GM18508 (cell line): ENCODE data around the gene RGS7.
"Not testable (repeated sequence)": the region's sequence is repeated elsewhere in the genome, so short reads cannot be mapped to it uniquely, and the experiment has no call there.

ENCODE experiments used
- ATAC-seq: cut with Tn5 transposase; IDR thresholded peaks from one replicate; pipeline ENCODE4 v1.9.1; 2021; ENCODE audit warnings: moderate number of reproducible peaks; ENCODE audit not compliant: insufficient read depth, unreplicated experiment

Gene RGS7

DNA sequence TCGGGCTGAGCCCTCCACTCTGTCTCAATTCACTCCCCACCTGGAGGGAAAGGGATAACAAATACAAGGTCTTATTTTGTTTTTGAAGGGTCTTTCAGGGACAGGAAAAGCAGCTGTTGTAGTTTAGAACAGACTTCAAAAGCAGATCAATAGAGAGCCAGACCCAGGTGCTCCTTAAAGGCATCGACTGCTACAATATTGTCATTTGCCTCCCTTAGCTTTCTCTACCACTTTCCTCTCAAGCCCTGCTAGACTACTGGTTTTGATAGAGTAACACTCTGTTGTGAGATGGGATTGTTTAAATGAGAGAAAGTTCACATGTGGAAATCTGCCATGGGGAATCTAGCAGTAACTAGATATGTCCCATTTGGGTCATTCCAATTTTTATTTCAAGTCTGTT, 24.0 kb downstream of the RGS7 start:
- ATAC-seq: no peak

DNA sequence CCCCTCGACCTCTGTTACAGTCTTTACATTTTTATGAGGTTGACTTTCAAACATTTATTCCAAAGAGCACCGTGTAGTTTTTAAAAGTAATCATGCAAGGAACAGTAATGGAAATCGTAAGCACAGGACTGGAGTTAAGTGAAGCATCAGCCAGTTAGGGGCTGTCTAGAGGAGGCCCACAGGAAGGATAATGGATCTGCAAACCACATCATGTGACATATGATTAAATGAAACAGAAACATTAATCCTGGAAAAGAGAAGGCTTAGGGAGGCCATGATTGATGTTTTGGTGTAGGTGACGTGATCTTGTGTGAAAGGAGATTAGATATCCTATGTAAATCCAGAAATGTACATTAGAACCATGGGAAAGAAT, 25.0 kb downstream of the RGS7 start:
- no peak for ATAC-seq

DNA sequence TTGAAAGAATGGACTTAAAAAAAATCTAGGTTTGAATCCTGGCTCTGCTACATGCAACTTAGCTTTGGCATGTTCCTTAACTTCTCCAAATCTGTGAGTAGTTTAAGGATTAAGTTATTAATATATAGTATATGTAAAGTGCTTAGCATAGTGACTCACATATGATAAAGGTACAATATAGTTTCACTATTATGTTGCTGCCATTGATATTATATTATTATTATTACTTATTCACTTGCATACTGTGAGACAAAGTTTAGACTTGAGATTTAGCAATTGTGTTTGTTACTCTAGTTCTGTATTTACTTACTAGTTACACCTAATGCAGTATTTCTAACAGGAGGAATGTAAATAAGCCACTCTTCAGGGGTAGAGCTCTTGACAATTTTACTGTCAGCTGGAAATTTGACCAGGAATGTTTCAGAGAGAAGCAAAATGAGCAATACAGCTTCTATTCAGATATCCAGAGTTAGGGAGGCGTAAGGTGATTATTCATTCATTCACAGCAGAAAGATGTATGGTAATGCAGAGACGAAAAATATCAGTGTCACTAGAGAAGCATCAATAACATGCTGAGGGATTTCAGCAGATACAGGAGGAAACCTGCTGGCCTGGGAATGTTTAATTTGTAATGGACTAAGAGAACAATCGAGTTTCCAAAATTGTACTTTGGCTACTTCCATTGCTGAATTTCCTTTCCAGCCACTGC, 25.5 kb downstream of the RGS7 start:
- ATAC-seq: peak; percentile 24

DNA sequence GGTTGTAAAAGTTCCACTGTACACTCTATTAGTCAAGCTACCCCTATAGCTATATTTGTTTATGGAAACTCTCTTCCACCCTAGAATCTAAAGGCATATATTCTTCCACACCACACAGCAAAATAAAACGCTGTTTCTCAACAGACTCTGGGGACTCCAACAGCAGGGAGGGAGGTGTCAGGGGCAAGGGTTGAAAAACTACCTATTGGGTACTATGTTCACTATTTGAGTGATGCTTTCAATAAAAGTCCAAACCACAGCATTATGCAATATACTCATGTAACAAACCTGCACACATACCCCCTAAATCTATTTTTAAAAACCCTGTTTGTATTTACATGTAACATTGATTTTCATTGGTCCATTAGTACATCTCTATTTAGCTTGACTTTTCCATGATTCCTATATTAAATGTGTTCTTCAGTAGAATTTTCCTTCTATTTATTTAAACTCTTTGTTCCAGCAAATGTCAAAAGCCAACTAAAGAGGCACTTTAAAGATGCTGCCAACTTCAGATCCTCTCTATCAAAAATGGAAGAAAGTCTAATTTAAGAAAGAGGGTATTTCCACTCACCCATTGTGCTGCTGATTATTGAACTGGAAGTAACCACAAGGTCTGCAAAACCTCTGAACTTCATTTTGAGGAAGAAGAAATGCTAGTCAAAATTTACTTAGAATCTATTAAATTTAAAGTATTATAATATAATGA, 26.2 kb downstream of the RGS7 start:
- peak; percentile 44 for ATAC-seq

DNA sequence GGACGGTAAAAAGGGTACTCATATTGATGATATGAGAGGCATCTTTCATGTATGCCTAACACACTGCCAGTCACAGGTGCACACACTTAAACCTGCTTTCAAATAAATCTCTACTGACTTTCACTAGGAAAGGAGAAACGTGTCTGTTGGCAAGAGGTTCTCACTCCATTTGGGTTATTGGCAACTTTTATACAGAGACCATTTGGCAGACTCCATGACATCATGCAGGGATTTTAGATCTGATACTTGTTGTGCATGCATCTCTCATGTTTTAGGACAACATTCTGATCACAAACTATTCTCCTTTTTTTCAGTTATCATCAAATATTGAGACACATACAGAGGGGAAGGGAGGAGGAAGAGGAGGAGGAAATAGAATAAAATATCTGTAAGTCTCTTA, 31.5 kb downstream of the RGS7 start:
- no peak for ATAC-seq

DNA sequence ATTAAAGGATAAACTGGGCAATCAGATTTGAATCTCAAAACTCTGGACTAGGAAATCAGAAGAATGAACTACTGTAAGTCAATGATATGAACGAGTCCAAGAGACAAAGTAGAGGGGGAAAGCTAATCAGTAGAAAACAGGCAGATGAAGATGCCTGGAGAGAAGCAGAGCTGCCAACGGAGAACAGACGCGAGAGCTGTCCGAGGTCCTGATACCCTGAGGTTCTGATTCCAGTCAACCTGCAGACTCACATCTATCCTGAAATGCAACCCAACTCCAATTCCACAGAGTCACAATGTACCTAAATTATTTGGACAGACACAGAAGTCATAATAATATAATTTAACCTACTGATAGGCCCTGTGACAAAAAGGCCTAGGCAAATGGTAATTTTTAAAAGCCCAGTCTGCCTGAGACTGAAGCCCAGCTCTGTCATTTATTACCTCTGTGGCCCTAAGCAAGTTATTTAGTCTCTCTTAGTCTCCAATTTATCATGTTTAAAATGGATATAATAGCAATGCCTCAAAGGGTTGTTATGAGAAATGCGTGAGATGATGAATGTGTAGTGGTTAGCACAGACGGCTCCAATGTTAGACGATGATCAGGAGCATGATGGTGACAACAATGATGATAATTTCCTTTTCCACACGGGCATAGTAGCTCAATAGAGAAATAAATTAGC, 33.4 kb downstream of the RGS7 start:
- no peak for ATAC-seq

DNA sequence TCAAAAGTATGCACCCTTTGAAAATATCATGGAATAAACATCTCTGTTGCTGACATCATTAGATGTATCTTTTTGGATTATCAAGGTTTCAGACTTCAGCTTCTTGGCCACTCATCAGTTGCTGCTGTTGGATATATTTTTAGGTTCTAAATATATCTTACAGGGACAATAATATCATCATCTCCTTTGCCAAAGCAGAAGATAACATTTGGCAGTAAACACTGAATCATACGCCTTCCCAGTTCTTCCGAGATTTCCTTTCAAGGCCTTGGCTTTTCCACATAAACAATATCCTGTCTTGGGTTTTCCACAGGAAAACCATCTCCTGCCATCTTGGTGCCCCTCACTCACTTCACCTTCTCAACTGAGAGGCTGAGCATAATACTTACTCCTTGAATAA, 39.3 kb downstream of the RGS7 start:
- no peak for ATAC-seq

DNA sequence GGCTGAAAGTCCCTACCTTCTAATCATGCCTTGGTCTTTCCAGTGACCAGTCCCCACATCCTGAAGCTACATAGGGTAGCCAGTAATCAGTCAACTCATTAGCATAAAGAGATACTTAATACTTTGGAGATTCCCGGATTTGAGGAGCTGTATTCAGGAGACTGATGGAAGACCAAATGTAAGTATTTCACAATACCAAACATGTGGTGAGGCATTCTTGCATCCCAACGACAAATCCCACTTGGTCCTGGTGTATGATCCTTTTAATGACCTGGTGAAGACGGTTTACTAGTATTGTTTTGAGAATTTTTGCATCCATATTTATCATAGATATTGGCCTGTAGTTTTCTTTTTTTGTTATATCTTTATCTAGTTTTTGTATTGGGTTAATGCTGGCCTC, 40.6 kb downstream of the RGS7 start:
- ATAC-seq: no peak

DNA sequence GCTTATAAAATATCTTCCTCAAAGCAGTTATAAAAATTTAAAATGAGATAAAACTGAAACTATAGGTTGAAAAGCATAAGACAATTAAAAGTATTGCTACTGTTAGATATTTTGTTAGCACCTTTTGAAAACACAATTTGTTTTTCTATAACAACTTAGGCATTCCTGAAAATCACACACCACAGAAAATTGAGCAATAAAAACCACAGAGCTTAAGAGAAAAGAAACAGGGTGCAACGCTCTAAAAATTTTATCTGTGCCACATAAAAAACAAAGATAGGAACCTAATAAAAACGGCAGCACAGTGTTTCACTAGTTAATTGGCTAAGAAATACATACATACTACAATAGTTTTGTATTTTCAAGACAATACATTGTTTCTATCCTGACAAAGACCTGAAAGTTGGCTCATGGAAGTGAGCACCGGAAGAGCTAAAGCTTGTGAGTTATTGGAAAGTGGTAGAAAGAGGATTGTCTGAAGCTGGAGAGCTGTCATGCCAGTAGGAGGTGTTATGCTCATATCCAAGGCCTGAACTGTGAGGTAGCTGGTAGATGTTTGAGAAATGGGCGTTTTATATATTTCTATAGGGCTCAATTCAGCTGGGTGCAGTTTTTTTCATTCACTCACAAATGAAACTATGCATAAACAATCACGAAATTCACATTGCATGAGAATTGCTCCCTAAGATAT, 45.8 kb downstream of the RGS7 start:
- ATAC-seq: no peak

DNA sequence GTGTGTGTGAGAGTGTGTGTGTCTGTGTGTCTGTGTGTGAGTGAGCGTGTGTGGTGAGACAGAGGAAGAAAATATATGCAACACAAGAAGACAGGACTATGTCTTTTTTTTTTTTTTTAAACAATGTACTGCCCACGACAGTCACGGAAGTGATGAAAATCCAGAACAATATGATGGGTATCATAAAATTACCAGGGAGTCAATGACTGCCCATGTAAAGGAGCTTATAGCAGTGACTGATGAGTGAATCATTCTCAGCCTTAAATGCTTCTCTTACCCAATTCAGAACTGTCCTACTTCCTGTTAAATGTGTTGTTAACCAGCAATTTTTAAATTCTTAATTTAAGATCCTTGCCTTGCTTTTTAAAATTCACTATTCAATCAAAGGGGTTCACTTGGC, 46.6 kb downstream of the RGS7 start:
- no peak for ATAC-seq

DNA sequence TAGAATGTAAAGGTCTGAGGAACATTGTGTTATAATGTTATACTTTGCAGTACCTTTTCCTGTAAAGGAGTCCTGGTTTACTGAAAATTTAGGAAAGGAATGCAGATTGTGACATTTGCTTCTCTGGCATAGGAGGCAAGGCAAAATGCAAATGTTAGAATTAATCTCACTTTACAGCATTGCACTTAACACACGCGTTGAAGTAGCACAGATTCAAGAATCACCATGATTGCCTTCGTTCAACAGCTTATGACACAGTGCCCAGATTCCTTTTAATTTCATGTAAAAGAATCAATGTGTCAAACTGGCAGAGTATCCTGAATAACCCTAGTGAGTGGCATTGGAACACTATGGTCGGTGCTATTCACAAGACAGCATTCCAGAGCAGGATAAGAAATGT, 47.4 kb downstream of the RGS7 start:
- ATAC-seq: no peak

DNA sequence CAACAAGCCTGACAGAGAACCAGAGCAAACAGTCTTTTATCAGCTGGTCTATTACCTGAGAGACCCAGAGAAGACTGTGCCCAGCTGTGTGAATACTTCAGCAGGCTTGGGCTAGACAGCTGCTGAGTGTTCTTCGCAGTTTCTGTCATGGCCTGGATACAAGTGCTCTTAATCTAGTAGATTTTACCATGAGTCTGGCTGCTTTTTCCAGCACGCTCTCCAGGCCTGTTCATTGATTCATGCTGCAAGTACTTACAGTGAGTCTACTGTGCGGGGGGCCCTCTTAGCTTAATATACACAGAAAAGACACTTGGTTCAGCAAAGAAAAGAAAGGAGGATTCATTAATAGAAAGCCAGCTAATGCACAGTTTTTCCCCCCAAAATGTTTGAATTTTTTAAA, 48.5 kb downstream of the RGS7 start:
- no peak for ATAC-seq

DNA sequence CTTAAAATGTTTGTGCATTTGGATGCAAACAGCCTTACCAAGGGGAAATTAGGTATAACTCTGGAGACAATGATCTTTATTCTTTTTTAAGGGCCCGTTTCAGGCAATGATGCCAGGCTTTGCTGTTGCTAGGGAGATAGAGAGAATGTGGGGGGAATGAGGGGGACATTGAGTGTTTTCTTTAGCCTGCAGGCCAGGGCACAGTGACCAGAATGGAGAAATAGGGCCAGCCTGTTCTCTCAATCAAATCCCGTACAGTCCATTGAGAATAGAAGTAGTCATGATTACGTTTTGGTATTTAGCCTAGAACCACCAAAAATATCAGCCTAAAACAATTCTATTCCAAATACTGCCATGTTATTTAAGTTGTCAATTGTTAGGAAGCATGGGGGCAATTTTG, 49.0 kb downstream of the RGS7 start:
- no peak for ATAC-seq

DNA sequence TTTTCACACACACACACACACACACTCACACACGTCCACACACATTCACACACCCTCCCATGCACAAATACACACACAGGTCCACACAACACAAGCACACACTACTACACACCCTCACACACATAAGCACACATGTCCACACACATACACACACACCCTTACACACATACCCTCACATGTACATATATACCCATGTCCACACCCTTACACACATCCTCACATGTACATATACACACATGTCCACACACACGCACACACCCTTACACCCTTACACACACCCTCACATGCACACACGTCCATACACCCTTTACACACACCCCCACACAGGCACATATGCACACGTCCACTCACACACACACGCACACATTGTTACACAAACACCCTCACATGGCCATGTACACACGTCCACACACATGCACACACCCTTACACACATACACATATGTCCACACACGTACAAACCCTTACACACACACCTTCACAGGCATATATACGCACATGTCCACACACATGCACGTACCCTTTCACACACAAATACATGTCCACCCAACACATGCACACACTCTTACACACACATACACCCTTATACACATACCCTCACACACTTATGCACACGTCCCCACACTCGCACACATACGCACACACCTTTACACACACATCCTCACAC, 50.7 kb downstream of the RGS7 start:
- ATAC-seq: no peak

DNA sequence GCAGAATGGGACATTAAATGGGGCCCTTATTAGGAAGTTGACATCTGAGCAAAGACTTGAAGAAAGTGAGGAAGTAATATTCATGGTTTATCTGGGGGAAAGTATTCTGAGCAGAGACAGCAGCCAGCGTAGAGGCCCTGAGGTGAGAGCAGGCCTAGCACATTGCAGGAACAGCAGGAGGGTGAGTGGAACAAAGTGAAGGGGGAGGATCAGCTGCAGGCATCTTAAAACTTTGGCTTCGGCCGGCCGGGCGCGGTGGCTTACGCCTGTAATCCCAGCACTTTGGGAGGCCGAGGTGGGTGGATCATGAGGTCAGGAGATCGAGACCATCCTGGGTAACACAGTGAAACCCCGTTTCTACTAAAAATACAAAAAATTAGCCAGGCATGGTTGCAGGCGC, 55.0 kb downstream of the RGS7 start:
- ATAC-seq: not testable (repeated sequence)

DNA sequence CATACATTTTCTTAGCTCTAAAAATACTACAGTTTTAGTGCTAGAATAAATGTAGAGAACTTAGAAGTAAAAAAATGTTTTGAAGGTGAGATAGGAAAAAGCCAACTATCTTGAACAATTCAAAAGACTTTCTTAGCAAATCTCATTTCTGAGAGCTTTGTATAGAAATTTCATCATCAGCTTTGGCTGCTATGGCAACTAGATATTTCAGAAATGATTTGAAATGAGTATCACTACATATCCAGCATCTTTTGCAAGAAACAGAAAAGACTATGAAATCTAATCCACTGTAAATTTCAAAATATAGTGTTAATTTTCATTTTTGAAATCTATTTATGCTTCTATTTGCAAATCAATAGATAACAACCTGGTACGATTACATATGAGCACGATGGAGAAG, 57.7 kb downstream of the RGS7 start:
- ATAC-seq: no peak

DNA sequence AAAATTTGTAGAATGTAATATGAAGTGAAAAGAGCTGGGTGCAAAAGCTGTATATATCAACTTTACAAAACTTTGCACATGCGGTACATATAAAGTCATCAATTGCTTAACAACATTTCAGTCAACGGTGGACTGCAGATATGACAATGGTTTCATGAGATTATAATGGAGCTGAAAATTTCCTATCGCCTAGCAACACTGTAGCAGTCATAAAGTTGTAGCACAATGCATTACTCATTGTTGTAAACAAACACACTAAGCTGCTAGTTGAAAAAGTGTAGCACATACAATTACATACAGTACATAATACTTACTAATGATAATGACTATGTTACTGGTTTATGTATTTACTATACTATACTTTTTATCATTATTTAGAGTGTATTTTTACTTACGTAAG, 64.0 kb downstream of the RGS7 start:
- no peak for ATAC-seq

DNA sequence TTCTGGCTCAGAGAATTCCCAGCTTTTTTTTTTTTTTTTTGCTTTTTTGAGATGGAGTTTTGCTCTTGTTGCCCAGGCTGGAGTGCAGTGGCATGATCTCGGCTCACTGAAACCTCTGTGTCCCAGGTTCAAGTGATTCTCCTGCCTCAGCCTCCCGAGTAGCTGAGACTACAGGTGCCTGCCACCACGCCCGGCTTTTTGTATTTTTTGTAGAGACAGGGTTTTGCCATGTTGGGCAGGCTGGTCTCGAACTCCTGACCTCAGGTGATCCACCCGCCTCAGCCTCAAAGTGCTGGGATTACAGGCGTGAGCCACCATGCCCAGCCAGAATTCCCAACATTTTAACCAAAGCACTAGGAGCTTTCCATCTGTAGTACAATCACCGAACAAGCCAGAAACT, 65.5 kb downstream of the RGS7 start:
- ATAC-seq: not testable (repeated sequence)

DNA sequence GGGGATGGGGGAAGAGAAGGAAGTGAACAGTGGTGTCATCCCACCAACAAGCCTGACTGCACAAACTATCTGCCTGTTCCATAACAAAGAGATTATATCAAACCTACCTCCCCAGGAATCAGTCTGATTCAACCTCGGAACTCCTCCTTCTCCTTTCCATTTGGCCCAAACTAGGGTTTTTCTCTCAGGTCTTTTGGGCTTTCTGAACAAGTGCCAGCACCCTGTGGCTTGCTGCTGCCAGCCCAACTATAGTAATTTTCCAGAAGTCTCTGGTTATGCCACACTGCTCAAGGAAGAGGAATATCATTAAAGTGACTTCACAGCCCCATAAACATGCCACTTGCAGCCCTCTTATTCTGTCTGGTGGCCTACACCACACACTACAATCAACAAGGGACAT, 70.5 kb downstream of the RGS7 start:
- no peak for ATAC-seq

DNA sequence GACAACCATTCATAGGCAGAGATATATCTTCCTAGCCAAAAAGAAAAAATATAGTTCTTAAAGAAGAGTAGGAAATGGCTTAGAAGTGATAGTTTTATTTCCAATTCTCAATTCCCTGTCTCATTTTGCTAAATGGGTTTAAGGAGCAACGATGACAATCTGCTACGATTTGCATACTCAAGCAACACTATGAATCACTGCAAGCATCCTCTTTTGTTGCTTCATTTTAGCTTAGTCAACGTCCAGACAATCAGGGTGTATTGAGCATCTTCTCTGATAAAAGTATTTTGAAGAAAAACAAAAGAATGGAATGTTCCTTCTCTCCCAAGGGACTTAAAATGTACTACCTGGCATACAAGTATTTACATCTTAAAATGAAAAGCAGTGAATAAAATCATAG, 80.6 kb downstream of the RGS7 start:
- ATAC-seq: no peak

DNA sequence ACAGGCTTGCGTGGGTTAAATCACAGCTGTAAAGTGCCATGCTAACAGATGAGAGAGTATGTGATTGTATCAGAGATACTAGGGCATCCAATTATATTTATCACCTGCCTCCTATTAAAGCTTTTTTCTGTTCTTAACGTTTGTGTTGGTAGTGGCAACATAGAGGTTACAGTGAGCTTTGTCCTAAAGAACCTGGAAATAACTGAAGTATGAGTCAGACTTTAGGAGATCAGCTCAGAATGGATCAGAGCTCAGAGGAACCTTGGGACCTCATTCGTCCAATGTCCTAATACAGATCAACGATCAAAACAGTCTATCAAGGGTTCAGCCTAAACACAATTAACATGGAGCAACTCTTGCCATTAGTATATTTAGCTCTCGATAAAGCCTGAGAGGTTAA, 81.0 kb downstream of the RGS7 start:
- no peak for ATAC-seq
